Measurements from ENCODE around the gene PTDSS2. TPM values are rescaled to one million over a fixed set of nuclear protein-coding genes. Genes with fewer than 3 reads are reported as not detected.
"Not testable (repeated sequence)": the region's sequence is repeated elsewhere in the genome, so short reads cannot be mapped to it uniquely, and the experiment has no call there.

The PTDSS2 gene
- polyA plus RNA-seq, 2 of the 4 experiments (the other 2 are of a cell fraction), result 23.4 to 38.9 TPM

- no peak overlapping the region for H3K4me2 ChIP-seq
- ChIA-PET CTCF (interaction anchor here (1.1 to 1.3 kb wide), 2 partner anchors 65 to 109 kb away, joined by 3 read pairs; no protein-coding TSS in a partner anchor), POLR2A (no interaction called here)
- 93% methylated on average over 29 of the region's 29 CpGs for whole genome bisulfite sequencing (ENCODE audit: missing lambda C conversion rate)
- FAIRE-seq, result no peak
- no peak overlapping the region for H3K4me3 ChIP-seq
- peaks cover 15% of the 10 kb centered on the region for H3K9me3 ChIP-seq
- no peak for TF ChIP-seq ZFP36 (IDR thresholded peaks at IDR 0.05; ENCODE audit: borderline replicate concordance, partially characterized antibody)
- no peak for TF ChIP-seq RCOR1 (IDR thresholded peaks at IDR 0.05; ENCODE audit: low read depth, low read length)
- no peak for TF ChIP-seq FOSB (CRISPR knock-in tag; IDR thresholded peaks at IDR 0.05)
- no peak for TF ChIP-seq BHLHE40 (IDR thresholded peaks at IDR 0.05; ENCODE audit: low read depth, low read length)
- no peak for TF ChIP-seq TFCP2L1 (CRISPR knock-in tag; IDR thresholded peaks at IDR 0.05)
- ATAC-seq, result no peak
- peaks cover 5% of the 10 kb centered on the region; the same call in 1 of the 3 replicates for H3K4me1 ChIP-seq
- no peak overlapping the region for H3K27ac ChIP-seq
- no peak for DNase-seq (ENCODE audit: low read depth in 1 of 2, low spot score in 1 of 2)
Observed at GRCh38 chr11:512761-513595, 62.9 kb downstream of the PTDSS2 start.

- Histone ChIP-seq H3K9me3 (peaks cover 15% of the 10 kb centered on the region), H3K4me3 (no peak overlapping the region), H3K4me1 (peaks cover 5% of the 10 kb centered on the region; the same call in 1 of the 3 replicates), H3K4me2 (no peak overlapping the region), H3K27ac (no peak overlapping the region)
- ChIA-PET POLR2A (no interaction called here), CTCF (interaction anchor here (1.5 kb wide), 1 partner anchor 66 kb away, joined by 9 read pairs; no protein-coding TSS in a partner anchor)
- DNase-seq (ENCODE audit: low read depth in 1 of 2, low spot score in 1 of 2), result no peak
- no peak for TF ChIP-seq CHD2 (IDR thresholded peaks at IDR 0.05; ENCODE audit: low read length, partially characterized antibody)
- peak in 1 of 2 experiments; percentile 41; a peak in 1 of 4 replicates for TF ChIP-seq CEBPB (IDR thresholded peaks at IDR 0.05)
- no peak for TF ChIP-seq RNF2 (IDR thresholded peaks at IDR 0.05; ENCODE audit: borderline replicate concordance, low read depth)
- TF ChIP-seq POLR2AphosphoS2 (conservative IDR thresholded peaks at IDR 0.05; ENCODE audit: low read length), result no peak
- no peak for ATAC-seq
- 94% methylated on average over 10 of the region's 10 CpGs for WGBS (ENCODE audit: missing lambda C conversion rate)
- FAIRE-seq, result no peak
Observed at GRCh38 chr11:514606-515005, 64.5 kb downstream of the PTDSS2 start.

GRCh38 chr11:515131-515530 lies 65.1 kb downstream of the PTDSS2 start:
- ChIA-PET POLR2A (no interaction called here), CTCF (interaction anchor here (1.5 kb wide), 1 partner anchor 67 kb away, joined by 9 read pairs; no protein-coding TSS in a partner anchor)
- WGBS (ENCODE audit: missing lambda C conversion rate), result 87% methylated on average over 6 of the region's 6 CpGs
- H3K4me3 ChIP-seq, result no peak overlapping the region
- H3K4me1 ChIP-seq, result peaks cover 5% of the 10 kb centered on the region; the same call in 1 of the 3 replicates
- FAIRE-seq (no peak), ATAC-seq (no peak), DNase-seq (ENCODE audit: low read depth in 1 of 2, low spot score in 1 of 2) (no peak)
- no peak overlapping the region for H3K27ac ChIP-seq
- H3K9me3 ChIP-seq, result peaks cover 15% of the 10 kb centered on the region
- no peak for TF ChIP-seq KDM5A (IDR thresholded peaks at IDR 0.05)
- no peak for TF ChIP-seq CEBPB (IDR thresholded peaks at IDR 0.05)
- TF ChIP-seq NR3C1 (IDR thresholded peaks at IDR 0.05), result no peak
- TF ChIP-seq FOXS1 (CRISPR knock-in tag; IDR thresholded peaks at IDR 0.05), result no peak
- H3K4me2 ChIP-seq, result no peak overlapping the region

- peaks cover 15% of the 10 kb centered on the region for H3K9me3 ChIP-seq
Observed at GRCh38 chr11:516400-516799, 66.3 kb downstream of the PTDSS2 start.

GRCh38 chr11:516918-517685 lies 67.0 kb downstream of the PTDSS2 start:
- not testable (repeated sequence) for H3K4me1 ChIP-seq; H3K4me3 ChIP-seq; H3K4me2 ChIP-seq; FAIRE-seq; ATAC-seq; DNase-seq (ENCODE audit: low read depth in 1 of 2, low spot score in 1 of 2)
- 95% methylated on average over 39 of the region's 43 CpGs for WGBS (ENCODE audit: missing lambda C conversion rate)
- POLR2A ChIA-PET, result interaction anchor here (2.0 kb wide), 1 partner anchor 11 kb away, joined by 5 read pairs; the partner anchor contains the start of gene RNH1
- CTCF ChIA-PET, result interaction anchor here (2.6 kb wide), 1 partner anchor 10 kb away, joined by 55 read pairs; the partner anchor contains the start of gene RNH1
- peak overlapping the region in 1 of 2 experiments; percentile 94; a peak in 3 of 6 replicates for H3K27ac ChIP-seq
- H3K9me3 ChIP-seq, result peaks cover 15% of the 10 kb centered on the region

More at GRCh38 chr11:516400-516799, 66.3 kb downstream of the PTDSS2 start:
- peaks cover 5% of the 10 kb centered on the region; the same call in 1 of the 3 replicates for H3K4me1 ChIP-seq
- H3K27ac ChIP-seq, result no peak overlapping the region
- TF ChIP-seq ZFP36 (IDR thresholded peaks at IDR 0.05; ENCODE audit: borderline replicate concordance, partially characterized antibody), result no peak
- TF ChIP-seq HDAC2 (IDR thresholded peaks at IDR 0.05), result no peak
- no peak for TF ChIP-seq FOSB (CRISPR knock-in tag; IDR thresholded peaks at IDR 0.05)
- TF ChIP-seq ZSCAN20 (CRISPR knock-in tag; IDR thresholded peaks at IDR 0.05), result no peak
- DNase-seq (ENCODE audit: low read depth in 1 of 2, low spot score in 1 of 2) (no peak), FAIRE-seq (no peak), ATAC-seq (no peak)
- WGBS (ENCODE audit: missing lambda C conversion rate), result 94% methylated on average over 4 of the region's 4 CpGs
- no peak overlapping the region for H3K4me3 ChIP-seq
- ChIA-PET CTCF (no interaction called here), POLR2A (no interaction called here)
- no peak overlapping the region for H3K4me2 ChIP-seq
